ENCODE measurements around the gene PUM2. TPM values are rescaled to one million over a fixed set of nuclear protein-coding genes. Genes with fewer than 3 reads are reported as not detected.

Gene PUM2
- polyA plus RNA-seq, 12 donors, result 37.4 to 74.3 (median 66.3) TPM; not detected in 1

DNA sequence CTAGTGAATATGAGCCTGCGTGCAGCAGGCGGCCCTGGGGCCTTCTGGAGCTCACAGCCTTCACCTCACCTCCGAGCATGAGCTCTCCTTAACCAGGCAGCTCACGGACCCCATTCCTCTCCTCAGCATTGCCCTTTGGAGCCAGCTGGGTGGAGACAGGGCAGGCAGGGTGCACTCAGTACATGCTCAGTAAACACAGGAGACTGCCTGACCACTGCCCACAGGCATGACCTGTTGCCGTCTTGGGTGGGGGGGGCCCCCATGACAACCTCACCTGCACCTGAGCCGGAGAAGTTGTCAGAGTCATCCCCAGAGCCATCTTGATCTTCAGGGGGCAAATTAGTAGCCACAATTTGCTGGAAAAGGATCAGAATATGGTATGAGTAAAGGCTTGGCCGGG, 145.6 kb downstream of the PUM2 start:
- no peak for DNase-seq

DNA sequence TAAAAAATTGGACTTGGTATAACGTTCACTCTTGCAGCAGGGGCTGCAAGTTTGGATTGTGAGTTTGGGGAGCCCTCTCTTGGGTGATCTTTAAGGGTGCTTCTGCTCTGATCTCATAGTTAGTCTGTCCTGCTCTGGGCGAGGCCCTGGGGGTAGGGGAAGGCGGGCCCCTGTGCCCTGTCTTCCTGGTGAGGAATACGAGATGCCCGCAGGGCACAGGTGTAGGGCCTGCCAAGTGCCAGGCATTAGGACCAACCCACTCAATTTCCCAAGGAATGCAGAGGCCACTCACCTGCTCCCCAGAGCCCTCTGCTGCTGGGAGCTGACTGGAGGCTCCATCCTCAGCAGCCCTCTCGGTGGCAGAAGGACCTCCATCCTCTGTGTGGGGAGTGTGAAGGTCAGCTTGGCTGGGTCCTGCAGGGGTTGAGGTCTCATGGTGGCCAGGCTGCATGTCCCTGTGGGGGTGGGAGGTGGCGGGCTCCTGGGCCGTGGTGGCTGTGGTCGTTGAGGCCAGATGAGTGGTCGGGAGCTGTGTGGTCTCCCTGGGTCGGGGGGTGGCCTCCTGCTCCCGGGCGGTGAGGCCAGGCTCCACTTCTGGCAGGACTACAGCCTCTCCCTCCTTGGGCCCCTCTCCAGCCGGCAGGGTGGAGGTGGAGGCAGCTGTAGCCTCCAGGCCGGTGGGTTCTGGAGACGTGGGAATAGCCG, 147.0 kb downstream of the PUM2 start:
- no peak for DNase-seq

DNA sequence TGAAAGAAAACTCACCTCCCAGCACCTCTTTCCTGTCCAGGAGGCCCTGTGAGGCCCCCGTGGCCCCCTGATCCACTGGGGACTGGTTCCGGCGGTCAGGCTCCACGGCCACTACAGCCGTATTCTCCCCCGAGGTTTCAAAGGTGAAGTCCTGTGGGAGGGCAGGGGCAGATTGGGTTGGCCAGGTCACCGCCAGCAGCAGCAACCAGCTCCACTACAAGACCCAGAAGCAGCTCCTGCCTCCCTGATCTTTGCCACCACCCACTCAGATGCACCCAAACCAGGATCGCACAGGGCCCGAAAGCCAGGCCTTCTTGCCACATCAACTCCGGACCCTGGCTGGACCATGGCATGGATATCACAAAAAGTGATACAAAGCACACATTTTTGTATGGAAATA, 147.6 kb downstream of the PUM2 start:
- DNase-seq, result no peak

DNA sequence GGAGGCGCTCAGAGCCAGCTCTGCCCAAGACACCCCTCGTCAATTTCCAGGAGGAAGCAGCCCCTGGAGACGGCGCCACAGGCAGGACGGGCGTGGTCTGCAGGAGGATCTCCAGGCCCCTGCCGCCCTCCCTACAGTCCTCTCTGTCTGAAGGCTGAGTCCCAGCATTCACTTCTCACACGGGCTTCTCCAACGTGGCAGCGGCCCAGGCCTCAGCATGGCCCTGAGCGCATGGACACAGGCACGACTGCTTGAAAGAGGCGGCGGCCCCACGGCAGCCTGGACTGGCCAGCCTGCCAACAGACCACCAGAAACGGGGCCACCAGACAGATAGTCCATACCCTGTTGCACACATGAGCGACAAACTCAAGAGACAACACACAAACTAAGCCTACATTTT, 149.0 kb downstream of the PUM2 start:
- no peak for DNase-seq

DNA sequence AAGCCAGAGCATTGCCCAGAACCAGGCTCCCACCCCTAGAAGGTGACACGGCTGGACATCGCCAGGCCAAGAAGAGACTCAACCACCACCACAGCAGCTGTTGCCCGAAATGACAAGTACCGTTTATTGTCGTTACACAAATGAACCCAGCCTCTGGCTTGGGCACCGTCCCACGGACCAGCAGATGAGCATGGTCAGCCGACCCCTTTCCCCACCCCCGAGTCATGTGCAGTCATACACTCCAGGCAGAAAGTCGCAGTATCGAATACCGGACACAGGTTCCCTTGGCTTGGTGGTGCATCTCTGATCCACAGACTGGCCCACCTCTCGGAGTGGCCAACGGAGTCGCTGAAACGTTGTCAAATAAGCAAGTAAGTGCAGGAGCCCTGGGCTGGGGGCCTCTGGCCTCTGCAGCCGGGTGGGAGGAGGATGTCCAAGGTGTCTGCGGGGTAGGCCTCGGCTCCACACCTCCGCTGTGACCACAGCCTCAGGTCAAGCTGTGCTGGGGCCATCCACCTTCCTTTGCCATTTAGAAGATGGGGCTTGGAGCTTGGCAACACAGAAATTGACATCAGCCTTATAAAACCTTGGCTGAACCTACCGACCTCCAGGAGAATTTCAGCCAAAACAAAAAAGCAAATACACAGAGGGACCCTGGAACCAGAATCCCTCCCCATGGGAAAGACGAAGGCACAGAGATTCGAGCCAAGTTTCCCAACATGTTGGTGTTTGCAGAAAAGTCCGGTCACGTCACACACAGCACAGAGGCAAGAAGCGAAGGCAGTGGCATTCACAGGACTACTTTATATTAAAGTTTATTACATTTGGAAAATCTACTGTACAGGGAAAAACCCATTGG, 149.7 kb downstream of the PUM2 start:
- DNase-seq, result no peak

DNA sequence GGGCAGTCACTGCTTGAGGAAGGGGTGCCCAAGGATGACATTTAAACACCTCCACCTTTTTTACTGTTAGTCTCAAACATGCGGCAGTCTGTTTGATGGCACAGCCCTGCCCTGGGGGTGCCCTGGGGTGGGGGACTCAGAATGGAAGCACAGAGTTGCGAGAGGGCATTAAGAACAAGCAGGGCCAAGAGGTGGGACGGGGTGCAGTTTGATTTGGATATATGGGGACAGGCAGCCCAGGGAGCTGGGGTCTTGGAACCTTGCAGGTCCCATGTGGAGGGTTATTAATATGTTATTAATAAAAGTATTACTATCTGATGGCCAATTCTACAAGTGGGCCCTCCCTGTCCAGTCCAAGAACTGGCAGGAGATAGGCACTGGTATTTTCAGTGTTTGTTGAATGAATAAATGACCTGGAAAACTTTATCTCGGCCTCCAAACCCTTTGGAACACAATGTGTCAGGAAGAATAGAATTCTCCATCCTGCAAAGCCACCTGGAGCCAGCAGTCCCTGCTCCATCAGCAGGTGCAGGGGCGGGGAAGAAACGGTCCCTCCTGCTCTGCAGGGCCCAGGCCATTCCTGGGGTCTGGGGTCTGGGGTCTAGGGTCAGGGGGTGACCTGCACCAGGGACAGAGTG, 150.9 kb downstream of the PUM2 start:
- DNase-seq, result no peak

DNA sequence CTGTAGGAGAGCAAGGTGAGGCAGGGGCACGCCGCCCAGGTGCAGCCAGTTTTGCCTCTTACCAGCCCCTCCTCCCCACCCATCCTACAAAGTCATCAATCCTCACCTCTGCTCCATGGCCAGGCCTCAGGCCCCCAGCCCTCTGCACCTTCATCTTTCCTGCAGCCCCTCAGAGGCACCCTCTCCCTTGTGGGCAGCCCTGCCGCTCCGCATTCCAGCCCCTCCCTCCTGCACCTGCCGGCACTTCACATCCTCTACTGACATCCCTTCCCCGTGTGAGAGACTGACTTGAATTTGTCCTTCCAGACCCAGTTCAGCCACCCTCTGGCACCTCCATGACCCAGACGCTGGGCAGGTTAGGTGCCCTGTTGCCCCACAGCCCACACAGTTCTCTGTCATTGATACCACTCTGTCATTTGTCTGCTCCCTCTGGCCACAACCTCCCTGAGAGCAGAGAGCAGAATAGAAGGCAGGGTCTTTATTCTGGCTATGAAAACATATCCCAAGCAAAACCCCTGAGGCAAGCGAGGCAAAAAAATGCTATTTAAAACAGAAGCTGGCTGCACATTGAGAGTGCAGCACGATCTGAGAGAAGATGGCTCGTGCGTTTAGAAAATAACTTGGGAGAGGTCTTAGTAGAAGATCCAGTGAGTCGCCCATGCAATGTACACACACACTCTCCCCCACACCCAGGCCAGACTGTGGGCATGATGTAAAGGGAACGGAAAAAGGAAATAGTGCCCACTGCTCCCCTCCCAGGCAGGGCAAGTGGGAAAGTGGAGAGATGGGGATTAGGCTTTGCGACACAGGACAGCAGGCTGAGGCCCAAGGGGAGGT, 151.6 kb downstream of the PUM2 start:
- no peak for DNase-seq

Other genes with a start within 250 kb of the PUM2 start
- 100 to 1,000 TPM in 1 of 12 donors, 10 to 100 TPM in 5, 1 to 10 TPM in 5, not detected in 1; 3.3 to 127 (median 10.2) TPM for gene SDC1, start 125.7 kb downstream of the PUM2 start, polyA plus RNA-seq (ENCODE audit: insufficient read length in 12 of 12)
- 100 to 1,000 TPM in 9 of 12 donors, 10 to 100 TPM in 3; 78.5 to 192 (median 125) TPM for gene RHOB, start 96.2 kb upstream of the PUM2 start, polyA plus RNA-seq (ENCODE audit: insufficient read length in 12 of 12)

Data from muscle of arm (tissue), 12 donors.